OCI-LY3 (cell line): ENCODE measurements around the gene COMMD1.

ENCODE experiments used
- H2AFZ ChIP-seq: fragments of 200-600, 300-600 bp; shearing (Covaris generic); 2 replicates; pipeline ENCODE4 v1.6.0; 2014; ENCODE audit warnings: antibody characterized with exemption, low read depth, low read length
- H3K27ac ChIP-seq: fragments of 200-600, 300-600 bp; sonication (generic); 2 replicates; pipeline ENCODE4 v1.5.1; 2014; ENCODE audit warnings: mild to moderate bottlenecking, low read length, moderate library complexity, mixed read lengths
- H3K27me3 ChIP-seq: fragments of 200-600, 300-600 bp; sonication (generic); 2 replicates; pipeline ENCODE4 v1.6.1; 2014; ENCODE audit warnings: low read depth, low read length, mixed read lengths
- H3K36me3 ChIP-seq: fragments of 200-600, 300-600 bp; sonication (generic); replicated peaks from 2 replicates; pipeline ENCODE3; 2014; ENCODE audit warnings: low read depth, low read length, mixed read lengths
- H3K4me1 ChIP-seq: fragments of 300-600, 200-600 bp; sonication (generic); 2 replicates; pipeline ENCODE4 v1.6.1; 2014; ENCODE audit warnings: low read length, mixed read lengths
- H3K4me2 ChIP-seq: fragments of 200-600, 300-600 bp; sonication (generic); 2 replicates; pipeline ENCODE4 v1.6.1; 2014; ENCODE audit warnings: low read length, mixed read lengths
- H3K4me3 ChIP-seq: fragments of 300-600, 200-600 bp; sonication (generic); 2 replicates; pipeline ENCODE4 v1.5.1; 2014; ENCODE audit warnings: antibody characterized with exemption, mild to moderate bottlenecking, low read length, moderate library complexity
- H3K79me2 ChIP-seq: fragments of 300-600, 200-600 bp; shearing (Covaris generic); 2 replicates; pipeline ENCODE4 v1.6.1; 2014; ENCODE audit warnings: mild to moderate bottlenecking, low read length, mixed read lengths
- H3K9ac ChIP-seq: fragments of 300-600, 200-600 bp; shearing (Covaris generic); 2 replicates; pipeline ENCODE4 v1.6.0; 2014; ENCODE audit warnings: mild to moderate bottlenecking, low read length, moderate library complexity
- H3K9me3 ChIP-seq: fragments of 200-600, 300-600 bp; shearing (Covaris generic); 2 replicates; pipeline ENCODE4 v1.6.1; 2014; ENCODE audit warnings: low read length, mixed read lengths; ENCODE audit not compliant: insufficient read depth
- H4K20me1 ChIP-seq: fragments of 200-600, 300-600 bp; sonication (generic); 2 replicates; pipeline ENCODE4 v1.6.1; 2016; ENCODE audit warnings: low read length, mixed read lengths; ENCODE audit not compliant: insufficient read depth
- EZH2phosphoT487 ChIP-seq: fragments of 200-600 bp; shearing (Covaris generic); IDR thresholded peaks from 2 replicates; pipeline ENCODE4 v1.6.1; 2018; ENCODE audit warnings: antibody characterized with exemption, mixed run types, low read depth
- TF ChIP-seq, protein P1 (sequence below): fragments of 200-600, 300-600 bp; sonication (generic); IDR thresholded peaks from 2 replicates; pipeline ENCODE4 v1.5.1; 2014; ENCODE audit warnings: antibody characterized with exemption, low read length, low read depth

Gene COMMD1

DNA sequence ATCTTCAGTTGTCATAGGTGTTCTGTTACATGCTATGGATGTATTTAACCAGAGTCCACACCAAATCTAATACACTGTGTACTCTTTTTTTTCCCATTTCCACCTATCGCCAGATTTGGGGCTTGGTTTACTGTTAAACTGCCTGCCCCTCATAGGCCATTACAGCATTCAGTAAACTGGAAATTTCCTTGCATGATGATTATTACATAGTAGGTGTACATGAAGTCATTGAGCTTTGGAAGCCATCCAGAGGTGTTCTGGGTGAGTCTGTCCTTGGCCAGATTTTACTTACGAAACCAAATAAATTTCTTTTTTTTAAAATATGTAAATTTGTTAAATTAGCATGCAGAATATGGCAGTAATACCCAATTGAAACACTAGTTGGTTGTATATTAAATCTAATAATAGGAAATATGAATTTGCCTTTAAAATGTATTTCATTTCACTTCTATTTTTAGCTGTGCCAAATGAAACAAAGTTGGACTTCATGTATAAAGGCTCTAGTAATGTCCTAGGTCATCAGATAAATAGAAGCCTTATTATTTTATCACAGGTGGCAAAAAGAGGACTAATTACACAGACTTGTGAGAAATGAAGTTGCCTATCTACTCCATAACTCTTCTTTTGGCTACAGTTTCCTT is 60.7 kb downstream of the COMMD1 start:
- Histone ChIP-seq H3K27ac (no peak overlapping the region), H3K27me3 (no peaks in the 10 kb centered on the region), H3K4me1 (no peaks in the 10 kb centered on the region), H3K36me3 (no peaks in the 10 kb centered on the region), H3K4me3 (no peak overlapping the region), H4K20me1 (no peaks in the 10 kb centered on the region), H2AFZ (no peak overlapping the region), H3K79me2 (no peaks in the 10 kb centered on the region), H3K4me2 (no peak overlapping the region), H3K9ac (no peak overlapping the region), H3K9me3 (no peaks in the 10 kb centered on the region)
- no peak for TF ChIP-seq EZH2phosphoT487
- TF ChIP-seq, protein P1, sequence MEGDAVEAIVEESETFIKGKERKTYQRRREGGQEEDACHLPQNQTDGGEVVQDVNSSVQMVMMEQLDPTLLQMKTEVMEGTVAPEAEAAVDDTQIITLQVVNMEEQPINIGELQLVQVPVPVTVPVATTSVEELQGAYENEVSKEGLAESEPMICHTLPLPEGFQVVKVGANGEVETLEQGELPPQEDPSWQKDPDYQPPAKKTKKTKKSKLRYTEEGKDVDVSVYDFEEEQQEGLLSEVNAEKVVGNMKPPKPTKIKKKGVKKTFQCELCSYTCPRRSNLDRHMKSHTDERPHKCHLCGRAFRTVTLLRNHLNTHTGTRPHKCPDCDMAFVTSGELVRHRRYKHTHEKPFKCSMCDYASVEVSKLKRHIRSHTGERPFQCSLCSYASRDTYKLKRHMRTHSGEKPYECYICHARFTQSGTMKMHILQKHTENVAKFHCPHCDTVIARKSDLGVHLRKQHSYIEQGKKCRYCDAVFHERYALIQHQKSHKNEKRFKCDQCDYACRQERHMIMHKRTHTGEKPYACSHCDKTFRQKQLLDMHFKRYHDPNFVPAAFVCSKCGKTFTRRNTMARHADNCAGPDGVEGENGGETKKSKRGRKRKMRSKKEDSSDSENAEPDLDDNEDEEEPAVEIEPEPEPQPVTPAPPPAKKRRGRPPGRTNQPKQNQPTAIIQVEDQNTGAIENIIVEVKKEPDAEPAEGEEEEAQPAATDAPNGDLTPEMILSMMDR: no peak

DNA sequence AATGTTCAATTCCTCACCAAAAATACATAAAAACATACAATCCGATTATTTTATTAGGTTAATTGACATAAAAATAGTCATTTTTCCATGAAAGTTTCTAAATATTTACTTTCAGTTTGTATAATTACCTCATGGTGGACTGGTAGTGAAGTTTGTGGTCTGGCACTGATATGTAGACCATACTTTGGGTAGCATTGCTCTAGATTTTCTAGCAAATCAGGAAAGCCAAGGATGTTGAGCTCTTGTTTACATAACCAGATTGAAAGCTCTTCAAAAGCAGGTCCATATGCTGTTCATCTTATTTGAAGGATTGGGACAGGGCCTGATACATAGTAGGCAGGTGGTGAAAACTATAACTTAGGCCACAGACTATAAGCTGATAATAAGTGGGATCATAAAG is 61.8 kb downstream of the COMMD1 start:
- TF ChIP-seq EZH2phosphoT487: no peak
- TF ChIP-seq, protein P1: no peak
- H2AFZ ChIP-seq: no peak overlapping the region

DNA sequence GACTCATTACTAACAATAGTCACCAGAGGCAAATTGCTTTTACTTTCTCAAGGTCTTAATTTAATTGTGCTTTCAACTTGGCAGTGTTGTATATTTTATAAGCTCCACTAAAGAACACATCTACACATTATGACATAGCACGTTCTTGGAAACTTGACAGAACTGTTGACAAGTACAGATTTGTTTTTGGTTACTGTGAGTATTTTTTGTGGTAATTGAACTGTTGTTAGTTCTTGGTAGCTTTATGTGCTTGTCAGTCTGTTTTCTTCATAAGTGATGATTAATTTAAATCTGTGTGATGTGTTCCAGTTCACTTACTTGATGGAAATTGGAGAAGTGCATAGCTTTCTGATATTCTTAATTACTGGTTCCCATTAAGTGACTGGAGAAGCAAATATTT is 63.9 kb downstream of the COMMD1 start:
- no peaks in the 10 kb centered on the region for H3K36me3 ChIP-seq
- H3K27me3 ChIP-seq: no peaks in the 10 kb centered on the region
- H3K79me2 ChIP-seq: no peaks in the 10 kb centered on the region
- H2AFZ ChIP-seq: no peak overlapping the region
- H3K4me1 ChIP-seq: no peaks in the 10 kb centered on the region
- no peak overlapping the region for H3K9ac ChIP-seq
- H3K27ac ChIP-seq: no peak overlapping the region
- TF ChIP-seq, protein P1: no peak
- TF ChIP-seq EZH2phosphoT487: no peak
- H3K4me2 ChIP-seq: no peak overlapping the region
- H3K4me3 ChIP-seq: no peak overlapping the region
- no peaks in the 10 kb centered on the region for H4K20me1 ChIP-seq
- no peaks in the 10 kb centered on the region for H3K9me3 ChIP-seq

More for the DNA sequence above, 61.8 kb downstream of the COMMD1 start:
- H3K27ac ChIP-seq: no peak overlapping the region
- no peak overlapping the region for H3K9ac ChIP-seq
- H3K9me3 ChIP-seq: no peaks in the 10 kb centered on the region
- no peaks in the 10 kb centered on the region for H3K79me2 ChIP-seq
- H3K4me2 ChIP-seq: no peak overlapping the region
- H3K4me1 ChIP-seq: no peaks in the 10 kb centered on the region
- H4K20me1 ChIP-seq: no peaks in the 10 kb centered on the region
- no peak overlapping the region for H3K4me3 ChIP-seq
- H3K27me3 ChIP-seq: no peaks in the 10 kb centered on the region
- H3K36me3 ChIP-seq: no peaks in the 10 kb centered on the region

DNA sequence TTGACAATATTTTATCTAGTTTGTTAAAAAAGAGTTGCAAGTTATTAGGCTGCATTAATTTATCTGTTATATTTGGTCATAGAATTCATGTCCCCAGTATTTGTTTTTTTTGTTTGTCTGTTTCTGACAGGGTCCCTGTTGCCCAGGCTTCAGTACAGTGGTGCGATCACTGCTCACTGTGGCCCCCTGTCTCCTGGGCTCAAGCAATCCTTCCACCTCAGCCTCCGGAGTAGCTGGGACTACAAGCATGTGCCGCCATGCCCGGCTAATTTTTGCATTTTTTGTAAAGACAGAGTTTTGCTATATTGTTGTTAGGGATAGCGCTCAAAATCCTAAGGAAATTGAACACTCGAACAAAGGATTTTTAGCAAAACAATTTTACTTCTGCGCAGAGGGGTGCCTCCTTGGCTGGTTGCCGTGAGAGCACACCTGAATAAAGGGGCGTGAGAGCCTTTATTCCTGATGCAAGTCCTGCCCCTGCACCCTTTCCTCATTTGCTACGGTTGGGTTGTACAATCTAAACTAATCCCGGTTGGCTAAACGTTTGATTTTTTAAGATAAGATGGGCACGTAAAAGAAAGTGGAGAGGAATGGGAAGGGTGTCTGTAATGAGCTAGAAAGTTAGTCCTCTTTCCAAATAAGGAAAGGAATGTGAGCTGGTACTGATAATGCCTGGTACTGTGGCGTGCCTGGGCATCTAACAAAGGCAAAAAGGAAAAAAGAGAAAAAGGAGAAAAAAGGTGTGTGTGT is 65.5 kb downstream of the COMMD1 start:
- no peaks in the 10 kb centered on the region for H3K9me3 ChIP-seq
- H3K36me3 ChIP-seq: no peaks in the 10 kb centered on the region
- no peak overlapping the region for H3K4me3 ChIP-seq
- H3K27ac ChIP-seq: no peak overlapping the region
- H3K79me2 ChIP-seq: no peaks in the 10 kb centered on the region
- no peak overlapping the region for H3K9ac ChIP-seq
- H3K27me3 ChIP-seq: no peaks in the 10 kb centered on the region
- H4K20me1 ChIP-seq: no peaks in the 10 kb centered on the region
- H2AFZ ChIP-seq: no peak overlapping the region
- H3K4me1 ChIP-seq: no peaks in the 10 kb centered on the region
- TF ChIP-seq, protein P1: no peak
- TF ChIP-seq EZH2phosphoT487: no peak
- H3K4me2 ChIP-seq: no peak overlapping the region
